VCaP (cell line): Measurements from ENCODE around the gene FUT4.
"Not testable (repeated sequence)": the region's sequence is repeated elsewhere in the genome, so short reads cannot be mapped to it uniquely, and the experiment has no call there.

Source experiments
- H3K27ac ChIP-seq: fragments of 450-650 bp; 2 replicates; pipeline ENCODE4 v1.5.1; 2017
- TF ChIP-seq, protein P1 (sequence below): fragments of 450-650 bp; conservative IDR thresholded peaks from 2 replicates; pipeline ENCODE4 v1.5.1; 2017; ENCODE audit warnings: mild to moderate bottlenecking, moderate library complexity

FUT4 gene

GRCh38 chr11:94549146-94549545, 5.4 kb downstream of the FUT4 start:
- no peak overlapping the region for H3K27ac ChIP-seq
- TF ChIP-seq, protein P1, sequence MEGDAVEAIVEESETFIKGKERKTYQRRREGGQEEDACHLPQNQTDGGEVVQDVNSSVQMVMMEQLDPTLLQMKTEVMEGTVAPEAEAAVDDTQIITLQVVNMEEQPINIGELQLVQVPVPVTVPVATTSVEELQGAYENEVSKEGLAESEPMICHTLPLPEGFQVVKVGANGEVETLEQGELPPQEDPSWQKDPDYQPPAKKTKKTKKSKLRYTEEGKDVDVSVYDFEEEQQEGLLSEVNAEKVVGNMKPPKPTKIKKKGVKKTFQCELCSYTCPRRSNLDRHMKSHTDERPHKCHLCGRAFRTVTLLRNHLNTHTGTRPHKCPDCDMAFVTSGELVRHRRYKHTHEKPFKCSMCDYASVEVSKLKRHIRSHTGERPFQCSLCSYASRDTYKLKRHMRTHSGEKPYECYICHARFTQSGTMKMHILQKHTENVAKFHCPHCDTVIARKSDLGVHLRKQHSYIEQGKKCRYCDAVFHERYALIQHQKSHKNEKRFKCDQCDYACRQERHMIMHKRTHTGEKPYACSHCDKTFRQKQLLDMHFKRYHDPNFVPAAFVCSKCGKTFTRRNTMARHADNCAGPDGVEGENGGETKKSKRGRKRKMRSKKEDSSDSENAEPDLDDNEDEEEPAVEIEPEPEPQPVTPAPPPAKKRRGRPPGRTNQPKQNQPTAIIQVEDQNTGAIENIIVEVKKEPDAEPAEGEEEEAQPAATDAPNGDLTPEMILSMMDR, result no peak

DNA sequence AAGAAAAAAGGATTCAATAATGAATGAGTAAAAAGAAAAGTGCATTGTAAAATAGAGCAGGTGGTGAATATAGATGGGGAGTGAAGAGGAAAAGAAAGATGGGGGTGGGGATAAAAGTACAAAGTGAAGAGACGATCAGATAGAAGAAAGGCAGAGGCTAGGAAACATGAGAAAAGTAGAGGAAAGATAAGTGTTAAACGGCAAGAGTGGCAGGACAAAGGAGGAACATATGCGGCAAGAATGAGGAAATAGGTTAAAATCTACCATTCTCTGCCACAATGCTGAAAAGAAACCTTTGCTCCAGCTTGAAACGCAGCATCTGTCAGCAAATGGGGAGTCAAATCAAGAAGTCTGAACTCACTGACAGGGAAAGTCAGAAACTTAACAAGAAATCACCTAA, 6.8 kb downstream of the FUT4 start:
- no peak overlapping the region for H3K27ac ChIP-seq
- TF ChIP-seq, protein P1, result no peak

DNA sequence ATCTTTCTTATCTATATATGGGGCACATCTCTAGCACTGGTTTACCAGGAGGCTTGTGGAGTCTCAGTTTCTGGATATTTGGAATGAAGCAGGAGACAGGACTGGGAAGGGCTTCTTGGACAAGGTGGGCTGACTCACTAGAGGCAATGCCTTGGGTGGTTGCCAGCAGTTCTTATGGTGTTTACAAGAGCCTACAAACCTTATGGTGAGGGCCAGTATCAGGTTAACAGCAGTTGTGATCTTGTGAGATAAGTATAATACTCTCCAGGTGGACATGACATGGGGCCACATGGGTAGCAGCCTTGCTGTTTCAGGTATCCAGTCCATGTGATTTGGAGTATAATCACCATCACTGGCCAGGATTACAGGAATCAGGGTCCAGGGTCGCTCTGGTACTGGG, 10.2 kb downstream of the FUT4 start:
- TF ChIP-seq, protein P1, result no peak
- H3K27ac ChIP-seq, result no peak overlapping the region

- not testable (repeated sequence) for H3K27ac ChIP-seq
These were observed 12.1 kb downstream of the FUT4 start for GRCh38 chr11:94555752-94556329.

- H3K27ac ChIP-seq, result no peak overlapping the region
- TF ChIP-seq, protein P1, result no peak
These were observed 13.7 kb downstream of the FUT4 start for GRCh38 chr11:94557421-94557820.

DNA sequence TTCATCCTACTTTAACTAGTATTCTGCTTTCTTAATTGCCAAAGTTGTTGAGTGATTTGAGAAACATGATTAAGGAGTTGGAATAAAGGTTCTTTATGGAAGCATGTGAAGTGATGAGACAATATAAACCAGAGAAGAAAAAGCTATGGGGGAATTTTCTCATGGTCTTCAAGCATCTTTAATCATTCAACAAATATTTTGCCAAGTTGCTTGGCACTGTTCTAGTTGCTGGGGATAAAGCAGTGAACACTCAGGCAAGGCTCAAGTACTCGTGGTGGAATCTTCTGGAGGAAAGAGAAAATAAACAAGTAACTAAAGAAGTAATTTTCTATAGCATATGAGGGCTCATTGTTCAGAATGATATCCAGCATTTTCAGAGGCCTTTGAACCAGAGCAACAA, 14.3 kb downstream of the FUT4 start:
- no peak overlapping the region for H3K27ac ChIP-seq
- TF ChIP-seq, protein P1, result no peak

DNA sequence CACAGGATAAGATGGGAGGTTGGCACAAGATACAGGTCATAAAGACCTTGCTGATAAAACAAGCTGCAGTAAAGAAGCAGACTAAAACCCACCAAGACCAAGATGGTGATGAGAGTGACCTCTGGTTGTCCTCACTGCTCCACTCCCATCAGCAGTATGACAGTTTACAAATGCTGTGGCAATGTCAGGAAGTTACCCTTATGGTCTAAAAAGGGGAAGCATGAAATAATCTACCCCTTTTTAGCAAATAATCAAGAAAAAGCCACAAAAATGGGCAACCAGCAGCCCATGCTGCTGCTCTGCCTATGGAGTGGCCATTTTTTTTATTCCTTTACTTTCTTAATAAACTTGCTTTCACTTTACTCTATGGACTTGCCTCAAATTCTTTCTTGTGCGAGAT, 14.7 kb downstream of the FUT4 start:
- TF ChIP-seq, protein P1, result no peak

DNA sequence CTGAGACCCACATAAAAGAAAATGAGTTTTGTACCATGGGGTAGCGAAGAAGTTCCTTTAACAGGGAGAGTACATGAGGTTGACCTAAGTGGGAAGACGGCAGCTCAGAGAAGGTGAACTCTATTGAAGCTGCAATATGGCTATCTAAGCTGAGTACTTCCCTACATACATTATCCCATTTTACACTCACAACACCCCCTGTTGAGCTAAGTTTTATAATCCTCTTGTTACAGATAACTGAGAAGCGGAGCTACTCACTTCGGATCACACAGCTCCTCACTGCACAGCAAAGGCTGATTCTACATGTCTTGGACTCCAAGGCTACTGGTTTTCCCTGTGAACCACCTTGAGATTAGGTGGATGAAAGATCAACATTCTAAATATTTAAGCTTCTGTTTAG, 15.2 kb downstream of the FUT4 start:
- TF ChIP-seq, protein P1, result no peak
- H3K27ac ChIP-seq, result no peak overlapping the region

More for the DNA sequence above, 14.7 kb downstream of the FUT4 start:
- no peak overlapping the region for H3K27ac ChIP-seq
